IPS-18c (cell line): ENCODE data around the gene TMEM95.

Experiments
- H3K4me3 ChIP-seq: 2 replicates; pipeline ENCODE4 v1.7.0; 2013; ENCODE audit warnings: low read depth, mild to moderate bottlenecking, low read length, moderate library complexity; ENCODE audit not compliant: insufficient read depth
- H3K9me3 ChIP-seq: one replicate; pipeline ENCODE4 v1.6.1; 2013; ENCODE audit warnings: mild to moderate bottlenecking, low read length, moderate library complexity; ENCODE audit not compliant: control insufficient read depth, insufficient read depth

TMEM95 gene

DNA sequence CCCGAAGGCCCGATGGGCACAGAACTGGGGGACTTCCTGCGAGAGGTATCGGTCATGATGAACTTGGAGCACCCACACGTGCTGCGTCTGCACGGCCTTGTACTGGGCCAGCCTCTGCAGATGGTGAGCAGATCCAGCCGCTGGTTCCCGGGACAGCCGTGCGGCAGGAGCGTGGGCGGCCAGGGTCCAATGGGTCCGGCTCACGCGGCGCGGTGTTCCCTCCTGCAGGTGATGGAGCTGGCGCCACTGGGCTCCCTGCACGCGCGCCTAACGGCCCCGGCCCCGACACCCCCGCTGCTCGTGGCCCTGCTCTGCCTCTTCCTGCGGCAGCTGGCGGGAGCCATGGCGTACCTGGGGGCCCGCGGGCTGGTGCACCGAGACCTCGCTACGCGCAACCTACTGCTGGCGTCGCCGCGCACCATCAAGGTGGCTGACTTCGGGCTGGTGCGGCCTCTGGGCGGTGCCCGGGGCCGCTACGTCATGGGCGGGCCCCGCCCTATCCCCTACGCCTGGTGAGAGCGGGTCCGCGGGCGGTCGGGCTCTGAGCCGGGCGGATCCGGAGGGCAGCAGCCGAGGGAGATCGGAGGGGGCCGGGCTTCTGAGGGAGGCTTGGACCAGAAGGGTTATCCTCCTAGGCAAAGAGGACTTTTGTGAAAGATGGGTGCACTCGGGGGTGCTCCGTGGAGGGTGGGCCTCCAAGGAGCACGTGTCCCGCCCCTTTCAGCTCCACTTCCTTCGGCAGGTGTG, 29.0 kb downstream of the TMEM95 start:
- Histone ChIP-seq H3K4me3 (peak overlapping the region; percentile 55), H3K9me3 (peaks cover 5% of the 10 kb centered on the region)

DNA sequence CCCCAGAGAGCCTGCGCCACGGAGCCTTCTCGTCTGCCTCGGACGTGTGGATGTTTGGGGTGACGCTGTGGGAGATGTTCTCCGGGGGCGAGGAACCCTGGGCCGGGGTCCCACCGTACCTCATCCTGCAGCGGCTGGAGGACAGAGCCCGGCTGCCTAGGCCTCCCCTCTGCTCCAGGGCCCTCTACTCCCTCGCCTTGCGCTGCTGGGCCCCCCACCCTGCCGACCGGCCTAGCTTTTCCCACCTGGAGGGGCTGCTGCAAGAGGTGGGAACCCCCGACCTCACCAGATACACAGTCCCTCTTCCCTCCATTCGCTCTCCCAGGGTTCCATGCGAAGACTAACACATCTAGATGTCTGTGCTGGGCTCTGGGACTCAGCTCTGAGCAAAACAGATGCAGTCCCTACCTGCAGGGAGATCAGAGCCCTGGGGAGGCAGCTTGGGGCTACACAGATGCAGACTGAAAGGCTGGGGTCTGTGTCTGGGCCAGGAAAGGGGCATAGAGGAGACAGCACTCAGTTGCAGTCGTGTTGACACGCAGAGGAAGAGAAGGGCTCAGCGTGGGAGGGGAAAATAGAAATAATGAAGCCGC, 29.6 kb downstream of the TMEM95 start:
- Histone ChIP-seq H3K9me3 (peaks cover 4% of the 10 kb centered on the region), H3K4me3 (peak overlapping the region; percentile 55)

DNA sequence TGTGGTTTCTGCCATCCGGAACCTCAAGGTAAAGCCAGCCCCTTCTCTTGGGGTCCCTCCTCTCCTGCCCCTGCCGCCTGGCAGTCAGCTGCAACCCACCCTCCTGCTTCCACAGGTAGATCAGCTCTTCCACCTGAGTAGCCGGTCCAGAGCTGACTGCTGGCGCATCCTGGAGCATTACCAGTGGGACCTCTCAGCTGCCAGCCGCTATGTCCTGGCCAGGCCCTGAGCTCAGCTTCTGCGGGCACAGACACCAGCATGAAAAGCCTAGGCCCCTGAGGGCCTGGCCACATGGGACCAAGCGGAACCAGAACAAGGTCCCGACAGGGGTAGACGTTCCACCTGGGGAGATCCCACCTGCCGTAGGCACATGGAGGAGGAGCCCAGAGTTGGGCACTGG, 33.9 kb downstream of the TMEM95 start:
- no peak overlapping the region for H3K4me3 ChIP-seq

DNA sequence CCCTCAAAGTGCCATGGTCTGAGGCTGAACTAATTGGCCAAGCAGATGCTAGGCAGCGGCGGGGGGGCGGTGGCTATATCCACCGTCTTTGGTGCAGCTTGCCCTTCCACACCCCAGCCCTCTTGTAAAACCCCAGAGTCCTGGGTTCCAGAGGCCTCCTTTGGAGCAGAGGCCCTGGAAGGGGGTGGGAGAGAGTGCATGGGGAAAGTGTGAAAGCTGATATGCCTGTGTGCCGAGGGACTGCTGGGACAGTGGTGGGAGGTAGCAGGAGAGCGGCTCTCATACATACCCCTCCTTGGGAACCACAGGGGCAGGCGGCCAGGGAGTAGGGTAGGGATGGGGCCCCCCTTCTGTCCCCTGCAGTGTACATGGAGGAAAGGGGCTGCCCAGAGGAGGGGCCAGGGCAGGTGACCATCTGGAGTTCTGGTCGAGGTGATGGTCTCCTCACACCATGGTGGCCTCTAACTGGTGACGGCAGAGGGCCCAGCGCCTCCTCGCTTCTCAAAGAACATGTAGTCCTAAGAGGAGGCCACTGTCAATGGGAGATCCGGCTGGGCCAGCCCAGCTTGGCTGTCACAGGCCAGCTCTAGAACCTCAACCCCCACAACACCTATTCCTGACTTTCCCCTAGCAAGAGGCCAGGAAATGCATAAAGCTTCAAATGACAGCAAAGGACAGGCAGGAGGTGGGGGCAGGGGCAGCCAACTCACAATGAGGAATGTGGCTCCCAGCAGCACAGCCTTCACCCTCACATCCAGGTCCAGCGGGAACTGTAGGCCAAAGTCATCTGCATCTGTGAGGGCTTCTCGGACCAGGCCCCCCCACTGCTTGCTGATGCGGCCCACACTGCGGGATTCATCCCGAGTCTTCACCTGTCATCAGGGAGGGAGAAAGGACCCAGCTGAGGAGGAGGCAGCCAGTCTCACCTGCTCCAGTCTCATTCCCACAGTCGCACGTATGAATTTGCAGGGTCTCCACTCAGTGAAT, 35.3 kb downstream of the TMEM95 start:
- Histone ChIP-seq H3K9me3 (no peaks in the 10 kb centered on the region), H3K4me3 (no peak overlapping the region)

More for the DNA sequence above, 33.9 kb downstream of the TMEM95 start:
- peaks cover 2% of the 10 kb centered on the region for H3K9me3 ChIP-seq

DNA sequence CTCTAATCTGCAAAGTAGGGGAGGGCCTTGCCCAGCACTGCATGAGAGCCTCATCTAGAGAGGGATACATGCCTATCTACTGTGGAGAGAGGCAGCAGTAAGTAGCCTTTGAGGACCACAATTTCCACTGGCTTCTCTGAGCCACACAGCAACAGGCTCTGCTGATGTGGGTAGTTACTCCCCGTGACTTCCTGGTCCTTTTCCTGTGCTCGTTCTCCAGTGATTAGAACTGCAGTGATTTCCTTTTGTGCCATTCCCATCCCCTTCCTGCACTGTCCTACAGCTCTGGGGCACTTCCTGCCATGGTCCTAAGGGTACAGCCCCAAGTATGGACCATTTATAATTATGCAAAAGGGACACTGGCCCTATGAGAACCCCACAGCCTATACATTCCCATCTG, 36.4 kb downstream of the TMEM95 start:
- no peaks in the 10 kb centered on the region for H3K9me3 ChIP-seq
- no peak overlapping the region for H3K4me3 ChIP-seq

DNA sequence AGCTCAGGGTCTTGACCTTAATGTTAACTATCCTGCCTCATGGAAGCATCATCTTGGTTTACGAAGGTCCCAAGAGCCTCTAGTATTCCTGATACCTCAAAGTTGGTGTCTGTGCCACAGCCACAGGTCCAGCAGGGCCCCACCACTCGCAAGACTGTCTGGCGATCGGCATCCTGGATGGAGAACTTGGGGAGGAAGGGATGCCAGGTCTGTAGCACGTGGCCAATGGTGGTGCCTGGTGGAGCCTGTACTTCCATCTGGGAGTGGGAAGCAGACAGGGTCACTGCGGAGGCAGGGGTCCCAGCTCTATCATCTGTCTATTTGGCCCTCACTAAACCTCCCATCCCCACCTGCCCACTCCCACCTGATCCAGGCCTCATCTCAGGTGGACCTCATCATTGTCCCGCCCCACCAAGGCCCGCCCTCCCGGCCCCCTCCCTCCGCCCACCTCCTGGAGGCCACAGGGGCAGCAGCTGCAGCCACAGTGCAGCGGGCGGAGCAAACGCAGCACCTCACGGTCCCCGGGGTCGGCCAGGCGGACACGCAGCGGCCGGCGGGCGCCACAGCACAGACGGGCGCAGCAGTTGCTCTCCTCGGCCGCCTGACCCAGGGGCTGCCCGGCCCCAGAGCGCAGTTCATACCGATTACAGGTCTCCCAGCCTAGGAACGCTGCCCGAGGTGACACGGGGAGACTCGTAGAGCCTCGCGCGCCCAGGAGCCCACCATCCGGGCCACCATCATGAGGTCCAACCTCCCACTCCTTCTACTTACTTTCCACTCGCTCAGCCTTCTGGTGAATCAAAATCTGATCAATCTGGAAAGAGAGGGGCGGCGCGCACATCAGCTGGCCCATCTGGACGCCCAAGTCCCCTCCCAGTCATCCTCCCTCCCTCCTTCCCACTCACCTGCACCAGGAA, 38.0 kb downstream of the TMEM95 start:
- Histone ChIP-seq H3K9me3 (no peaks in the 10 kb centered on the region), H3K4me3 (peak overlapping the region; percentile 84; the same call in 1 of the 2 replicates)

- Histone ChIP-seq H3K9me3 (no peaks in the 10 kb centered on the region), H3K4me3 (peak overlapping the region; percentile 84)
Observed at GRCh38 chr17:7393613-7394451, 38.9 kb downstream of the TMEM95 start.

GRCh38 chr17:7394452-7395191, 39.7 kb downstream of the TMEM95 start, which contains the start of gene PLSCR3:
Gene PLSCR3, minus strand, starts transcription at chr17:7394525. Its CDS starts 415 bp downstream, at chr17:7394110.
- peak within 1 kb of the TSS; percentile 84 for H3K4me3 ChIP-seq

DNA sequence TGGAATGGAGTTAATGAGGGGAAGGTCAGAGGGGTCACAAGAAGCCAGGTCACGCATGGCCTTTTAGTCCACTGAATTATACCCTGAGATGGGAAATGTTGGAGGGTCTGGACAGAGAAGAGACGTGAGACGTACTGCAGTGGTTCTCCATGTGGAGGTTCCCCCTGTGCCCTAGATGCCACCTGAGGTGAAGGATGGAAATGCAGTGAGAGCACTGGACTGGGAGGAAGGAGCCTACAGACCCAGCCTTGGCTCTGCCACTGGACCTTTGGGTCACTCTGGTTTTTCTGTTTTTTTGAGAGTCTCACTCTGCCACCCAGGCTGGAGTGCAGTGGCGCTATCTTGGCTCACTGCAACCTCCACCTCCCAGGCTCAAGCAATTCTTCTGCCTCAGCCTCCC, 41.2 kb downstream of the TMEM95 start:
- H3K4me3 ChIP-seq: no peak overlapping the region
- no peaks in the 10 kb centered on the region for H3K9me3 ChIP-seq

More at GRCh38 chr17:7394452-7395191, 39.7 kb downstream of the TMEM95 start, which contains the start of gene PLSCR3:
- H3K9me3 ChIP-seq: no peaks in the 10 kb centered on the region

GRCh38 chr17:7398612-7399011, 43.7 kb downstream of the TMEM95 start:
- Histone ChIP-seq H3K4me3 (no peak overlapping the region), H3K9me3 (no peaks in the 10 kb centered on the region)

DNA sequence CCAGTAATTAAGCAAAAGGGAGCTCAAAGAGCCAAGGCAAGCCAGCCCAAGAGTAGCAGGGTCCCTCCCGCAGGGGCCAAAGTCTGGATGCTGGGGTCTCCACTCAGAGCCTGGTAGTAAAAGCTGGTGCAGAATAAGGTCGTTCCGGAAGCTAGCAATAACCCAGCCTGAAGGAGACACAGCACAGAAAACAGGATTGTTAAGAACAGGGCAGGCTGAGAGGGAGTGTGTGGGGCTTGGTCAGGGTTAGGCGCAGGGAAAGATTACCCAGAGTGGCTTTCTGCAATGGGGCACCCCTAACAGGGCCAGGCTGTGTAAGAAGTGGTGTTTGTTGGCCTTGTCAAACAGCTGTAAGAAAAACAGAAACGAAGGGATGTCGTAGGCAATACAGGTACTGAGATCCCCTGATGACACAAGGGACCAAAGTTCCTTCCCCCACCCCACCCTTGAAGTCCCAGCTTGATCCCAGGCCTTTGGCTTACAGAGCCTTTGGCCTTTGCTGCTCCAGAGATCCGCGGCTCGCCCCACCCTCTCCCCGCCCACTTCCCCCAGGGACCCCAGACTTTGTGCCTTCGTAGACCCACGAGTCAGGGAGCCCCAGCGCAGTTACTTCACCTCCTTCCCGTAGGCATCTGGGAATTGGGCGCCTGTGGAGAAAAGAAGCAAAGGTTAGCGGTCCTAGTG, 48.2 kb downstream of the TMEM95 start:
- Histone ChIP-seq H3K9me3 (no peaks in the 10 kb centered on the region), H3K4me3 (peak overlapping the region; percentile 93)

DNA sequence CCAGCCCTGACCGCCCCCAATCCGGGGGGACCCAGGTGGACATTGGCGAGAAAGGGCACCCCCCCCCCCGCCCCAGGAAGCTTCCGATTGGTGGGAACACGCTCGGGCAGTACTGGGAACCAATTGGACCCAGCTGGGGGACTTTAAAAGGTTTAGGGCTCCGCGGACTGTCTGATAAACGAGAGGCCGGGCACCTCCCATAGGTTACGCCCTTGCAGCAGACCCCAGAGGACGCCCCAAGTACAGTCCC, 48.7 kb downstream of the TMEM95 start:
- Histone ChIP-seq H3K9me3 (no peaks in the 10 kb centered on the region), H3K4me3 (peak overlapping the region; percentile 93)

DNA sequence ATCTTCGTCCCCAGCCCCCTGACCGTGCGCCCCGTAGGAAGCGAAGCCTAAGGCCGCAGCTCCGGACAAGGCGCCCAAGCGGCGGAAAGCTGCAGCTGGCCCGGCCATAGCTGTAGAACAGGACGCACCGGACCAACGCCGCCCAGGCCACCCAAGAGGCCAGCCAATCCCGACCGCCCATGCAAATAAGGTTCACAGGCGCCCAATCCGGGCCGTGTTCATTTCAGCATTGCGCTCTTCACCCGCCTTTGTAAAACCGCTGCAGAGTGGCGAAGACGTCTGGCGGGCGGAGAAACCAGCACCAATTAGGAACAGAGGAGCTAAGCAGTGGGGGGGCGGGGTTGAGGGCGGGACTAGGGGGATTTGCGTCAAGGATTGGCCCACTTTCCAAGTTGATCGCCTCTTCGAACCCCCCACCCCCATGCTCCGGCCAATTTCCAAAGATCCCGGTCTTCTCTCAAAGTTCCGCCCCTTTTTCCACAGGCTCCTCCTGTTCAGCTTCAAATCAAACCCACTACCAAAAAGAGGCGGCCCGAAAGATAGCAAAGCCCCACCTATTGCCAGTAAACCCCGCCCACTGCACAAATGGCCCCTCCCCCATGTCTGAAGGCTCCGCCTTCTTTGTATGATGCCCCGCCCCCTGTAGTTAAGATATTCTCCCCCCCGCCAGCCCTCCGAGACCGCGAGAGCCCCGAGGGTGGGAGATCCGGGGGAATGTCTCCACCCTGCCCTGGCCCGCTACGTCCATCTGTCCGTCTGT, 49.2 kb downstream of the TMEM95 start, which contains the start of gene TMEM256:
TMEM256 (minus strand) TSS at position 121 of the 760 bp plus-strand sequence; CDS start at position 108, 13 bp downstream.
- H3K4me3 ChIP-seq: peak within 1 kb of the TSS; percentile 93
- H3K9me3 ChIP-seq: no peaks in the 10 kb centered on the region

DNA sequence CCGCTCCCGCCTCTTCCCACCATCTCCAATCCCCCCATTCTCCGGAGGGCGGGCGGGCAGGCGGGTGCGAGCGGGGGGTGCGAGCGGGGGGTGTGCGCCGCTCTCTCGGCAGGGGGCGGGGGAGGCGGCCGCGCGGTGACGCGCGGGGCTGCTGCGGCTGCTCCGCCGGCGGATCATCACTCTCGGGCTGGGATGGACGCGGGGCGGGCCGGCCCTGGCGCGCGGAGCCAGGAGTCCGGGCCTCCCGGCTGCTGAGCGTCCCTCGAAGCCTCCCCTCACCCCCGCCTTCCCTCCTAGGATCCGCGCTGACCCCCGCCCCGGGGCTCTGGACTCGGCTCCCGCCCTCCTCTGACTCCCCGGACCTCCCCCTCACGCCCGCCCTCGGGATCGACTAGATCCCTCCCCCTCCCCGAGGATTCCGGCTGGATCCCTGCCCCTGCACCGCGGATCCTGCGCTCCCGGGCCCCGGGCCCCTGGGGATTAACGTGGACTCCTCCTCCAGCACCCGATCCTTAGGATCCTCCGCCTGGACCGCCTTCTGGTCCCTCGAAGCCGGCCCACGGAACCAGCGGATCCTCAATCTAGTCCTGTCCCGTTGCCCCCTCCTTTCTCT, 49.9 kb downstream of the TMEM95 start:
- Histone ChIP-seq H3K9me3 (no peaks in the 10 kb centered on the region), H3K4me3 (peak overlapping the region; percentile 81)
